Measurements from ENCODE around the gene ZNF782.
"Not testable (repeated sequence)": the region's sequence is repeated elsewhere in the genome, so short reads cannot be mapped to it uniquely, and the experiment has no call there.

The ZNF782 gene

DNA sequence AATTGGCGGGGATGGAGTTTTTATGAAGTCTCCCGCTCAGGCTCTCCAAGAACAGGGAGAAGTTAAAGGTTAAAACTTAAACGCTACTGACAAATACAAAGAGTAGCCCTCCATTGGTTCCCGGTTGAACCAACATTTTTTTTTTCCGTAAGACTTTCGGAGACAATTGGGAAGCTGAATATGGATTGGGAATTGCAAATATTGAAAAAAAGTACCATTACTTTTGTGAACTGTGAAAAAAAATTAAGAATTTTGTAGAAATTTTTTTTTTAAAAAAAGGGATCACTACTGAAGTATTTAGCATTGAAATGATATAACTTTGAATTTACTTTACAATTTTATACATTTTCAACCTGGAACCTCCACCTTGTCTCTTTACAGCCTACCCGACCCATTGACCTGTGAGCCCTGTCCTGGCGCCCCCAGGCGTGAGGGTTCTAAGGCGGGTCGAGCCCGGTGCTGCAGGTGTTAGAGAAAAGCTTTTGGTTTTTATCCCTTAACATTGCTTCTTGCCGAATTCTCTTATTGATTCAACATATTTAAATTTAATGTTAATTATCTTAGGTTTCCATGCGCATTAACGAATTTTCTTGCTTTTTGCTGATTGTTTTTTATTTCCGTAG is 448 bp upstream of the ZNF782 start:
- DNase-seq (ENCODE audit: low read depth), result no peak

GRCh38 chr9:96852676-96853075 is 1.6 kb downstream of the ZNF782 start:
- DNase-seq (ENCODE audit: low read depth), result peak; percentile 16

- DNase-seq (ENCODE audit: low read depth), result no peak
Measured at GRCh38 chr9:96844040-96844439, 10.3 kb downstream of the ZNF782 start.

GRCh38 chr9:96818533-96818932 is 35.8 kb downstream of the ZNF782 start:
- DNase-seq (ENCODE audit: low read depth), result peak; percentile 0

- no peak for DNase-seq (ENCODE audit: low read depth)
Measured at GRCh38 chr9:96817973-96818372, 36.3 kb downstream of the ZNF782 start.

- DNase-seq (ENCODE audit: low read depth), result no peak
Measured at GRCh38 chr9:96813607-96814006, 40.7 kb downstream of the ZNF782 start.

DNA sequence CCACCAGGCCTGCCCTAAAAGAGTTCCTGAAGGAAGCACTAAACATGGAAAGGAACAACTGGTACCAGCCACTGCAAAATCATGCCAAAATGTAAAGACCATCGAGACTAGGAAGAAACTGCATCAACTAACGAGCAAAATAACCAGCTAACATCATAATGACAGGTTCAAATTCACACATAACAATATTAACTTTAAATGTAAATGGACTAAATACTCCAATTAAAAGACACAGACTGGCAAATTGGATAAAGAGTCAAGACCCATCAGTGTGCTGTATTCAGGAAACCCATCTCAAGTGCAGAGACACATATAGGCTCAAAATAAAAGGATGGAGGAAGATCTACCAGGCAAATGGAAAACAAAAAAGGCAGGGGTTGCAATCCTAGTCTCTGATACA is 55.4 kb downstream of the ZNF782 start:
- DNase-seq (ENCODE audit: low read depth), result not testable (repeated sequence)

- no peak for DNase-seq (ENCODE audit: low read depth)
Measured at GRCh38 chr9:96784021-96784420, 70.3 kb downstream of the ZNF782 start.

DNA sequence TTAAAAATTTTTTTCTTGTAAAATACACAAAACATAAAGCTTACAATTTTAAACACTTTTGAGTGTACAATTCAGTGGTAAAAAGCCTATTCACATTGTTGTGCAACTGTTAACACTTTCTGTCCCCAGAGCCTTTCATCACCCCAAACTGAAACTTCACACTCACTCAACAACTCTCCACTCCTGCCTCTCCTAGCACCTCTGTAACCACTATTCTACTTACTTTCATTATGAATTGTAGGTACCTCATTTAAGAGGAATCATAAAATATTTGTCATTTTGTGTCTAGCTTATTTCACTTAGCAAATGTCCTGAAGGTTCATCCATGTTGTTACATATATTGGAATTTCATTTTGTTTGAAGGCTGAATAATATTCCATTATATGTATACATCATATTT is 72.1 kb downstream of the ZNF782 start:
- no peak for DNase-seq (ENCODE audit: low read depth)

DNA sequence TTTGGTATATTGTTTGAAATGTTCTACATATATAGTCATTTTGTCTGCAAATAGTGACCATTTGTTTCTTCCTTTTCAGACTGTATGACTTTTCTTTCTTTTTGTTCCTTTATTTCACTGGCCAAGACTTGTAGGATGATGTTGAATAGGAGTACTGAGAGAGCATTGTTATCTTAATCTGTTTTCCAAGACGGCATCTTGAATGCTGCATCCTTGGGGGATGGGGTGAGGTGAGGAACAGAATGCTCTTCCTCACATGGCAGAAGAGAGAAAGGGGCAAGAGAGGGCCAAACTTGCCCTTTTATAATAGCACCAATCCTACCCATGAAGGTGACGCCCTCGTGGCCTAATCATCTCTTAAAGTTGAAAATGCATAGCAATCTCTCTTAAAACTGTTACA is 72.8 kb downstream of the ZNF782 start:
- no peak for DNase-seq (ENCODE audit: low read depth)

DNA sequence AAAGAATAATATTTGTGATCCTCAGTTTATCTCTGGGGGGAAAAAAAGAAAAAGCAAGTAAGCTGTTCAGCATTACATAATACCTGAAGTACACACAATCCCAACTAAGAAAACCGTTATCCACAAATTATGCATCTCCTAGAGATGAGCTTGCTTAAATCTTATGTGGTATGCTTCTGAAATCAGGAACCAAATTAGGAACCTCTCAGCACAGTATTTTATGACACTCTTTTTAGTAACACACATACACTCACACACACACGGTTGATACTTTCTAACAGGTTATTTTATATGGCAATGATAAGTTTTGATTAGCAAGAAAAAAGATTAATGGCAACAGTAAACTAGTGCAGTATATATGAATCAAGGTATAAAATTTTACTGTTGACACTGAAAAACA is 75.2 kb downstream of the ZNF782 start:
- DNase-seq (ENCODE audit: low read depth), result no peak

GRCh38 chr9:96777426-96777864 is 76.9 kb downstream of the ZNF782 start:
- no peak for DNase-seq (ENCODE audit: low read depth)

GRCh38 chr9:96771124-96771523 is 83.2 kb downstream of the ZNF782 start:
- DNase-seq (ENCODE audit: low read depth), result no peak

DNA sequence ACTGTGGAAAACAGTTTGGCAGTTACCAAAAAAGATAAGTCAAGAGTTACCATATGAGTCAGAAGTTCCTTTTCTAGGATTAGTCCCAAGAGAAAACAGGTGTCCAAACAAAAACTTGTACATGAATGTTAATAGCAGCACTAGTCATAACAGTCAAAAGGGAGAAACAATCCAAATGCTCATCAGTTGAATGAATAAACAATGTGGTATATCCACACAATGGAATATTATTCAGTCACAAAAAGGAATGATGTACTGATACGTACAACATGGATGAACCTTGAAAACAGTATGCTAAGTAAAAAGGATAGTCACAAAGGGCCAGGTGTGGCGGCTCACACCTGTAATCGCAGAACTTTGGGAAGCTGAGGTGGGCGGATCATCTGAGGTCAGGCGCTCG is 84.3 kb downstream of the ZNF782 start:
- no peak for DNase-seq (ENCODE audit: low read depth)

Measured in EH (cell line).